ENCODE data around the gene BTBD9. TPM values are rescaled to one million over a fixed set of nuclear protein-coding genes. Genes with fewer than 3 reads are reported as not detected.

BTBD9 gene
- total and polyA plus RNA-seq, 2 donors (not counting 1 experiment from before 2014, with no cell fraction given) = 4.1 to 48.9 TPM

DNA sequence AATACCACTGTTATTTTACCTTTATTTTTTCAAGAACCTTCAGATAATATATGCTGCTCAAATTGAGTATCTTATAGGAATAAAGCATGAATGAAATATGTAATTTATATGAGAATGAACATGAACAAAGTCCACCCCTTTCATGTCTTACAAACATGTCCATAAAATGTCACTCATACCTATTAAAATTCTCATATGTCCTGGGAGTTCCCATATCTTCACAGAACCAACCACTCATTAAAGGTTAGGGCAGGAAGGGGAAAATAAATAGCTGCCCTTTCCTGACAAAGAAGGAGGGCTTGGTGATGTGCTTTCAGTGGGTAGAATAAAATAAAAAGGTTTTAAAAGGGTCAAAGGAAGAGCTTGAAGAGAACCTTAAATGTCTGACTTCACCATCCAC, 125.3 kb downstream of the BTBD9 start:
- peaks cover 5% of the 10 kb centered on the region for H4K20me1 ChIP-seq (ENCODE audit: control insufficient read depth, insufficient read depth, low read length, poor library complexity, severe bottlenecking)
- TF ChIP-seq EZH2 (IDR thresholded peaks at IDR 0.05; ENCODE audit: borderline replicate concordance, insufficient read depth, low read depth, low read length, poor library complexity, severe bottlenecking) = no peak
- TF ChIP-seq, protein P1, sequence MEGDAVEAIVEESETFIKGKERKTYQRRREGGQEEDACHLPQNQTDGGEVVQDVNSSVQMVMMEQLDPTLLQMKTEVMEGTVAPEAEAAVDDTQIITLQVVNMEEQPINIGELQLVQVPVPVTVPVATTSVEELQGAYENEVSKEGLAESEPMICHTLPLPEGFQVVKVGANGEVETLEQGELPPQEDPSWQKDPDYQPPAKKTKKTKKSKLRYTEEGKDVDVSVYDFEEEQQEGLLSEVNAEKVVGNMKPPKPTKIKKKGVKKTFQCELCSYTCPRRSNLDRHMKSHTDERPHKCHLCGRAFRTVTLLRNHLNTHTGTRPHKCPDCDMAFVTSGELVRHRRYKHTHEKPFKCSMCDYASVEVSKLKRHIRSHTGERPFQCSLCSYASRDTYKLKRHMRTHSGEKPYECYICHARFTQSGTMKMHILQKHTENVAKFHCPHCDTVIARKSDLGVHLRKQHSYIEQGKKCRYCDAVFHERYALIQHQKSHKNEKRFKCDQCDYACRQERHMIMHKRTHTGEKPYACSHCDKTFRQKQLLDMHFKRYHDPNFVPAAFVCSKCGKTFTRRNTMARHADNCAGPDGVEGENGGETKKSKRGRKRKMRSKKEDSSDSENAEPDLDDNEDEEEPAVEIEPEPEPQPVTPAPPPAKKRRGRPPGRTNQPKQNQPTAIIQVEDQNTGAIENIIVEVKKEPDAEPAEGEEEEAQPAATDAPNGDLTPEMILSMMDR (IDR thresholded peaks at IDR 0.05) = no peak
- no peak overlapping the region for H3K4me2 ChIP-seq (replicated peaks; ENCODE audit: low read depth, low read length, poor library complexity, severe bottlenecking)
- no peak overlapping the region for H2AFZ ChIP-seq (ENCODE audit: insufficient read depth, low read depth, low read length, poor library complexity, severe bottlenecking)
- CTCF ChIA-PET = interaction anchor here (2.2 kb wide), 1 partner anchor 20 kb away, joined by 7 read pairs; no protein-coding TSS in a partner anchor
- intact Hi-C loops (cut with micrococcal nuclease) = no loop called here
- no peak overlapping the region for H3K4me3 ChIP-seq (ENCODE audit: control extremely low read depth in 1 of 5, extremely low read depth in 1 of 5, insufficient read depth in 1 of 5, low read depth in 2 of 5, low read length in 4 of 5)
- Mint-ChIP-seq H3K27ac (no peak overlapping the region), H3K4me3 (no peak overlapping the region), H3K4me1 (peaks cover 17% of the 10 kb centered on the region), H3K27me3 (no peaks in the 10 kb centered on the region), H3K9me3 (ENCODE audit: insufficient read depth) (no peaks in the 10 kb centered on the region)
- H3K27ac ChIP-seq (ENCODE audit: low read length in 2 of 2) = no peak overlapping the region
- DNase-seq = no peak
- no peaks in the 10 kb centered on the region for H3K36me3 ChIP-seq (replicated peaks in 1 of 2; ENCODE audit: control extremely low read depth in 1 of 2, control insufficient read depth in 1 of 2, extremely low read depth in 1 of 2, insufficient read depth in 2 of 2, low read length in 1 of 2)
- POLR2A ChIA-PET = no interaction called here
- no peak overlapping the region for H3K9ac ChIP-seq (ENCODE audit: low read length)
- H3K4me1 ChIP-seq (ENCODE audit: control insufficient read depth in 2 of 2, insufficient read depth in 2 of 2, low read length in 2 of 2) = peaks cover 8 to 9% of the 10 kb centered on the region in 2 donors
- H3K79me2 ChIP-seq (ENCODE audit: control insufficient read depth, insufficient read depth, low read length) = no peaks in the 10 kb centered on the region
- no peak for ATAC-seq (ENCODE audit: low read depth)
- H3K27me3 ChIP-seq (replicated peaks in 1 of 4; ENCODE audit: control extremely low read depth in 1 of 4, control insufficient read depth in 3 of 4, insufficient read depth in 4 of 4, low read length in 3 of 4) = no peaks in the 10 kb centered on the region
- no peaks in the 10 kb centered on the region for H3K9me3 ChIP-seq (ENCODE audit: control extremely low read depth in 1 of 3, control insufficient read depth in 2 of 3, insufficient read depth in 1 of 3, low read length in 2 of 3)

GRCh38 chr6:38512211-38512610, 127.5 kb downstream of the BTBD9 start:
- Histone ChIP-seq H4K20me1 (ENCODE audit: control insufficient read depth, insufficient read depth, low read length, poor library complexity, severe bottlenecking) (peaks cover 5% of the 10 kb centered on the region), H3K27ac (ENCODE audit: low read length in 2 of 2) (no peak overlapping the region), H2AFZ (ENCODE audit: insufficient read depth, low read depth, low read length, poor library complexity, severe bottlenecking) (no peak overlapping the region), H3K9me3 (ENCODE audit: control extremely low read depth in 1 of 3, control insufficient read depth in 2 of 3, insufficient read depth in 1 of 3, low read length in 2 of 3) (no peaks in the 10 kb centered on the region), H3K4me3 (ENCODE audit: control extremely low read depth in 1 of 5, extremely low read depth in 1 of 5, insufficient read depth in 1 of 5, low read depth in 2 of 5, low read length in 4 of 5) (no peak overlapping the region), H3K4me1 (ENCODE audit: control insufficient read depth in 2 of 2, insufficient read depth in 2 of 2, low read length in 2 of 2) (no peaks in the 10 kb centered on the region), H3K79me2 (ENCODE audit: control insufficient read depth, insufficient read depth, low read length) (no peaks in the 10 kb centered on the region), H3K36me3 (replicated peaks in 1 of 2; ENCODE audit: control extremely low read depth in 1 of 2, control insufficient read depth in 1 of 2, extremely low read depth in 1 of 2, insufficient read depth in 2 of 2, low read length in 1 of 2) (no peaks in the 10 kb centered on the region), H3K27me3 (replicated peaks in 1 of 4; ENCODE audit: control extremely low read depth in 1 of 4, control insufficient read depth in 3 of 4, insufficient read depth in 4 of 4, low read length in 3 of 4) (no peaks in the 10 kb centered on the region), H3K4me2 (replicated peaks; ENCODE audit: low read depth, low read length, poor library complexity, severe bottlenecking) (no peak overlapping the region), H3K9ac (ENCODE audit: low read length) (no peak overlapping the region)
- H3K4me3 Mint-ChIP-seq = no peak overlapping the region
- no peaks in the 10 kb centered on the region for H3K9me3 Mint-ChIP-seq (ENCODE audit: insufficient read depth)
- H3K4me1 Mint-ChIP-seq = peaks cover 4% of the 10 kb centered on the region
- POLR2A ChIA-PET = no interaction called here
- TF ChIP-seq EZH2 (IDR thresholded peaks at IDR 0.05; ENCODE audit: borderline replicate concordance, insufficient read depth, low read depth, low read length, poor library complexity, severe bottlenecking) = no peak
- TF ChIP-seq, protein P1 (IDR thresholded peaks at IDR 0.05) = no peak
- no peak for DNase-seq
- no peak for ATAC-seq (ENCODE audit: low read depth)
- no peak overlapping the region for H3K27ac Mint-ChIP-seq
- intact Hi-C loops (cut with micrococcal nuclease) = no loop called here
- WGBS (ENCODE audit: insufficient coverage) = no CpG with 5 or more reads among the region's 5 CpGs
- CTCF ChIA-PET = interaction anchor here (0.7 kb wide), 1 partner anchor 18 kb away, joined by 3 read pairs; no protein-coding TSS in a partner anchor
- H3K27me3 Mint-ChIP-seq = no peaks in the 10 kb centered on the region

Measured in B cell (primary cell).